ENCODE measurements around the gene SMURF2. TPM values are rescaled to one million over a fixed set of nuclear protein-coding genes. Genes with fewer than 3 reads are reported as not detected.
A peak's percentile ranks its signal among the peaks of the same experiment; 100 is the strongest.

The SMURF2 gene
- total RNA-seq, 1 donor from 2014 or later, result 39.6 TPM

DNA sequence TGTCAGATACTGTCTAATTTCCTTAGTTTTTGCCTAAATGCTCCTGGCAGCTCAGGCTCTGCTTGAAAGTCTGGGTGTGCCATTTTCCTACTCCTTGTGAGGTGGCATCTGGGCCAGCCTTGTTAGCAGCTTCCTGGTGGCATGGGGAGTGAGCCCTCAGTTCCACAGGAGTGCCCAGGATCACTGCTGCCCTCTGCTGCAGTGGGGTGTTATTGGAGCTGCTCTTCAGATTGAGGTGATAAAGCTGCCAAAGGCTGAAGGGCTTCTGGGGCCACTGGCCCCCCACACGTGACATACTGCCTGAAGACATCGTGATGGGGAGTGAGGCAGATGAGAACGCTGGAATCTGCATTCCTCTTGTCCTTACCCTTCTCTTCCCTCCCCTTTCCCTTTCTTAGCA is 127.9 kb downstream of the SMURF2 start:
- Histone ChIP-seq H3K36me3 (peaks cover 100% of the 10 kb centered on the region), H3K27me3 (ENCODE audit: low read depth) (no peaks in the 10 kb centered on the region), H3K27ac (no peak overlapping the region), H3K9me3 (no peaks in the 10 kb centered on the region), H3K4me1 (no peaks in the 10 kb centered on the region), H3K4me3 (no peak overlapping the region)
- DNase-seq, result no peak
- intact Hi-C loops (cut with DNase I), result no loop called here
- peak in 1 of 2 donors; percentile 28 for ATAC-seq
- TF ChIP-seq, protein P1, sequence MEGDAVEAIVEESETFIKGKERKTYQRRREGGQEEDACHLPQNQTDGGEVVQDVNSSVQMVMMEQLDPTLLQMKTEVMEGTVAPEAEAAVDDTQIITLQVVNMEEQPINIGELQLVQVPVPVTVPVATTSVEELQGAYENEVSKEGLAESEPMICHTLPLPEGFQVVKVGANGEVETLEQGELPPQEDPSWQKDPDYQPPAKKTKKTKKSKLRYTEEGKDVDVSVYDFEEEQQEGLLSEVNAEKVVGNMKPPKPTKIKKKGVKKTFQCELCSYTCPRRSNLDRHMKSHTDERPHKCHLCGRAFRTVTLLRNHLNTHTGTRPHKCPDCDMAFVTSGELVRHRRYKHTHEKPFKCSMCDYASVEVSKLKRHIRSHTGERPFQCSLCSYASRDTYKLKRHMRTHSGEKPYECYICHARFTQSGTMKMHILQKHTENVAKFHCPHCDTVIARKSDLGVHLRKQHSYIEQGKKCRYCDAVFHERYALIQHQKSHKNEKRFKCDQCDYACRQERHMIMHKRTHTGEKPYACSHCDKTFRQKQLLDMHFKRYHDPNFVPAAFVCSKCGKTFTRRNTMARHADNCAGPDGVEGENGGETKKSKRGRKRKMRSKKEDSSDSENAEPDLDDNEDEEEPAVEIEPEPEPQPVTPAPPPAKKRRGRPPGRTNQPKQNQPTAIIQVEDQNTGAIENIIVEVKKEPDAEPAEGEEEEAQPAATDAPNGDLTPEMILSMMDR (IDR thresholded peaks at IDR 0.05), result peak; percentile 12

DNA sequence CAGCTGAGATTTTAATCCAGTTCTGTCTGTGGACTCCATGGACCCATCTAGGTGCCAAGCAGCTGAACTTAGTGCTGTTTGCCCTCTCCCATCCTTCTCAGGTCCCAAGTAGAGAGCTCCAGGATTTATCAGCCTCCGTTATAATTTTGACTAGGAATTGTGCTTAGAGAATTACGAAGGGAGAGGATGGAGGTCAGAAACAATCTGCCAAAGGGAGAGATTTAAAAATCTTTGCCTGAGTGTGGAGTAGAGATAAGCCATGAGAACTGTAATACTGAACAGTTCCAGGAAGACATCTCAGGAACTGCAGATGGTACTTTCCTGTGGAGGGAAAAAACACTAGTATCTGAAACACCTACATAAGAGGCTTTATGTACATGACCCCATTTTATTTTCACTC is 128.3 kb downstream of the SMURF2 start:
- no peak overlapping the region for H3K27ac ChIP-seq
- H3K4me1 ChIP-seq, result no peaks in the 10 kb centered on the region
- TF ChIP-seq, protein P1 (IDR thresholded peaks at IDR 0.05), result no peak
- H3K4me3 ChIP-seq, result no peak overlapping the region
- H3K27me3 ChIP-seq (ENCODE audit: low read depth), result no peaks in the 10 kb centered on the region
- DNase-seq, result no peak
- no peak for ATAC-seq
- intact Hi-C loops (cut with DNase I), result no loop called here
- H3K9me3 ChIP-seq, result no peaks in the 10 kb centered on the region
- H3K36me3 ChIP-seq, result peaks cover 100% of the 10 kb centered on the region

DNA sequence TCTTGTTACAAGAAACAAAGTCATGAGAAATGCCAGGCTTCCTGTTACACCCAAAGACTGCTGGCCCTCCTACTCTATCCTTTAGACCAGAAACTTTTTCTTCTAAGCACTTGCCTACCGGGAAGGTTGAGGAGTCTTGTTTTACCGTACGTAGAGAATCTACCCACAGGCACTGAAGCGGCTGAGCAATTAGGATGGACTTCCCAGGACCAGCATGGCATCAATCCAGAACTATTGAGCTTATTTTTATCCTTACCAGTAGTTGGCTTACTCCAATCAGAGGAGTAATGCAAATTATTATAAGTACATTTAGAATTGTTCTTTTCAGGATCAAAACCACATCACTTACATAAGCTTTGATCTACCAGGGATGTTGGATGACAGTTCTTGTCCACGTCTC is 129.7 kb downstream of the SMURF2 start:
- no peaks in the 10 kb centered on the region for H3K27me3 ChIP-seq (ENCODE audit: low read depth)
- no peaks in the 10 kb centered on the region for H3K9me3 ChIP-seq
- H3K4me1 ChIP-seq, result no peaks in the 10 kb centered on the region
- ATAC-seq (no peak), DNase-seq (no peak)
- intact Hi-C loops (cut with DNase I), result no loop called here
- TF ChIP-seq, protein P1 (IDR thresholded peaks at IDR 0.05), result no peak
- peaks cover 100% of the 10 kb centered on the region for H3K36me3 ChIP-seq
- no peak overlapping the region for H3K27ac ChIP-seq
- no peak overlapping the region for H3K4me3 ChIP-seq

DNA sequence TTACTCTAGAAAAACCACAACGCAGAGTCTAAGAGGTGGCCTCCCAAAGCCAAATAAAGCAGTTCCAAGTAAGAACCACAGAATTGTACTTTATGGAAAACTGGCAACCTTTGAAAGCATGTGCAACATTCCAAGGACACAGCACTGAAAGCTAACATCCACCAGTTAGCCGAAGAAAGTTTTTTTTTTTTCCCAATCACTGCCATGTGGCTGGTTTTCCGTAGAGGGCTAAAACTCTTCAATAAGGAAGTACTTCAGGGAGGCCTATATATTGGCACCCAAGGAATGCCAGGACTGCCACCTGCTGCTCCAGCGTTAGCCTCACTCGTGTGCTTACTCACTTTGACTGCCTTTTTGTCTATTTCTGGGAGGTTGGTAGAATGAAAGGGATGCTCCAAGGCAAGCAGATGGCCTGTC is 130.1 kb downstream of the SMURF2 start:
- no peak overlapping the region for H3K4me3 ChIP-seq
- peaks cover 100% of the 10 kb centered on the region for H3K36me3 ChIP-seq
- no peak for DNase-seq
- no peaks in the 10 kb centered on the region for H3K27me3 ChIP-seq (ENCODE audit: low read depth)
- intact Hi-C loops (cut with DNase I), result no loop called here
- no peak overlapping the region for H3K27ac ChIP-seq
- H3K9me3 ChIP-seq, result no peaks in the 10 kb centered on the region
- H3K4me1 ChIP-seq, result no peaks in the 10 kb centered on the region
- TF ChIP-seq, protein P1 (IDR thresholded peaks at IDR 0.05), result no peak
- ATAC-seq, result peak; percentile 45 to 66

DNA sequence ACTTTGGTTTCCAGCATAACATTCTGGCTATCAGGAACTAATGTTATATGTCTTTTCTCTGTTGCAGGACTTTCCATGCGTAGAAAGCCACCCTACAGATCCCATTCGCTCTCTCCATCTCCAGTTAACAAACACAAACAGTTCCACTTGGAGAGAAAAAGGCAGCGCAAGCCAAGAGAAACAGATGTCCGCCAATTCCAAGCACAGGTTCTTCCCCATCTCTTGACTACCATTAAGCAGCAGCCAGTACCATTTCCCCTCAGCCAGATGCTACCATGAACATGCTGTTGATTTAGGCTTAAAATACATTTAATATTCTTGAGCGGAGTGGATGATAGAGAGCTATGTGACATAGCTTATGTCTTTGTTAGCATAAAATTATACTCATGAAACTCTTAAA is 132.9 kb downstream of the SMURF2 start:
- no peak for ATAC-seq

More for the DNA sequence above, 132.9 kb downstream of the SMURF2 start:
- TF ChIP-seq, protein P1 (IDR thresholded peaks at IDR 0.05), result no peak
- H3K9me3 ChIP-seq, result no peaks in the 10 kb centered on the region
- no peaks in the 10 kb centered on the region for H3K27me3 ChIP-seq (ENCODE audit: low read depth)
- no peak overlapping the region for H3K27ac ChIP-seq
- H3K4me1 ChIP-seq, result no peaks in the 10 kb centered on the region
- no peak for DNase-seq
- peaks cover 100% of the 10 kb centered on the region for H3K36me3 ChIP-seq
- intact Hi-C loops (cut with DNase I), result no loop called here
- no peak overlapping the region for H3K4me3 ChIP-seq
